Left ventricle myocardium inferior (tissue), 1 donor: Measurements from ENCODE around the gene THUMPD2. TPM values are rescaled to one million over a fixed set of nuclear protein-coding genes. Genes with fewer than 3 reads are reported as not detected.

Source experiments
- DNase-seq: peaks from one replicate; pipeline ENCODE4 v3.0.0-alpha.2; 2020
- H3K27ac ChIP-seq: fragments of 200-600 bp; replicated peaks from 2 replicates; pipeline ENCODE4 v1.8.0; 2021
- H3K27me3 ChIP-seq: fragments of 200-600 bp; 2 replicates; pipeline ENCODE4 v1.8.0; 2021; ENCODE audit warnings: low read depth
- H3K36me3 ChIP-seq: fragments of 200-600 bp; 2 replicates; pipeline ENCODE4 v1.8.0; 2021
- H3K4me1 ChIP-seq: fragments of 200-600 bp; 2 replicates; pipeline ENCODE4 v1.8.0; 2021
- H3K4me3 ChIP-seq: fragments of 200-600 bp; 2 replicates; pipeline ENCODE4 v1.8.0; 2021; ENCODE audit warnings: mild to moderate bottlenecking, moderate library complexity
- H3K9me3 ChIP-seq: fragments of 200-600 bp; replicated peaks from 2 replicates; pipeline ENCODE4 v1.8.0; 2021
- CTCF ChIP-seq: fragments of 200-600 bp; IDR thresholded peaks from 2 replicates; pipeline ENCODE4 v1.8.0; 2021; ENCODE audit warnings: antibody characterized with exemption, mild to moderate bottlenecking, borderline replicate concordance
- intact Hi-C: fragments of 100-400 bp; cut with micrococcal nuclease; formaldehyde crosslinking; loops from one replicate; pipeline ENCODE4 v1.11.0; 2022
- total RNA-seq: library from RNA; stranded (reverse); fragmentation: NEBNext Ultra II Directional; extraction: Animal tissue kit (Norgen Biotek cat#: 25700); gene quantifications from one replicate; pipeline ENCODE4 v1.2.1, GENCODE V29; 2021
- donor health status: DM: no; HTN: yes; CAD: no; lungs with severe emphysema.

Gene THUMPD2
- total RNA-seq, 1 donor from 2014 or later, result 5.9 TPM

DNA sequence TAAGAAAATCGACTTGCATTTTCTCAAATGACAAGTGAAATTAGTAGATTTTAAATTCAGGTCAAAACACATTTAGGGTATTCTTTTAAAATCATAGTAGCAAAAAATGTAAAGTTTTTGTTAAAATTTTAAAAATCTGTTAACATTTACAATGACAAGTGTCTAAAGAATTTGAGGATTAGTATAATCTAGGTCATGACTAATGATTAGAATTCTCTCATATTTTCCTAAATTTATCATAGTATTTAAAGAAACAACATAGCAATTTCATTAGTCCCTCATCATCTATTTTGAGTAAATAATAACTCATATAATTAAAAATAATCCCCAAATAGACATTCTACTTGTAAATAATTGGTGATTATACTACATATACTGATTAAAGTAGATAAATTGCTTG lies 23.6 kb downstream of the THUMPD2 start:
- intact Hi-C loops, result no loop called here
- Histone ChIP-seq H3K27me3 (no peaks in the 10 kb centered on the region), H3K4me1 (no peaks in the 10 kb centered on the region), H3K27ac (no peak overlapping the region), H3K4me3 (no peak overlapping the region), H3K9me3 (no peaks in the 10 kb centered on the region), H3K36me3 (peaks cover 99% of the 10 kb centered on the region)
- no peak for TF ChIP-seq CTCF
- DNase-seq, result no peak

GRCh38 chr2:39743269-39743776 lies 35.7 kb downstream of the THUMPD2 start:
- DNase-seq, result no peak
- Histone ChIP-seq H3K27ac (no peak overlapping the region), H3K9me3 (no peaks in the 10 kb centered on the region), H3K27me3 (no peaks in the 10 kb centered on the region), H3K36me3 (peaks cover 70% of the 10 kb centered on the region), H3K4me1 (no peaks in the 10 kb centered on the region), H3K4me3 (no peak overlapping the region)
- intact Hi-C loops, result no loop called here
- TF ChIP-seq CTCF, result no peak

DNA sequence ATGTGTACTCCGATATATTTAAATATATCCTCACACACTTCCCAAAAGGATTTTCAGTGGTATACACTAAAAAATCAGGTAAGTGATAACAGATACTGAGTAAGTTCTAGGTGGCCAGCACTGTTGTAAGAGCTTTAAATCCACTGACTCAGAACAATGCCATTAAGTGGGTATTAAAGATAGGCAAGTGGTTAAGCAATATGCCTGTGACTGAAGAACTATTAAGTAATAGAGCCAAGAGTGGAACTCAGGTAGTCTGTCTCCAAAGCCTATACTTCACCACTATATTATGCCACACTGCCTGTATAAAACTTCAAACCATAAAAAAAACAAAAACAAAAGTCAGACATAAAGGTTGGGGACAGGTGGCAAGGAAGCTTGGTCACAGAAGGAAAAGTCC lies 37.2 kb downstream of the THUMPD2 start:
- Histone ChIP-seq H3K9me3 (no peaks in the 10 kb centered on the region), H3K36me3 (peaks cover 72% of the 10 kb centered on the region), H3K4me1 (no peaks in the 10 kb centered on the region), H3K4me3 (no peak overlapping the region), H3K27me3 (no peaks in the 10 kb centered on the region), H3K27ac (no peak overlapping the region)
- DNase-seq, result no peak
- intact Hi-C loops, result no loop called here
- no peak for TF ChIP-seq CTCF

GRCh38 chr2:39739386-39739785 lies 39.7 kb downstream of the THUMPD2 start:
- Histone ChIP-seq H3K27me3 (no peaks in the 10 kb centered on the region), H3K4me1 (no peaks in the 10 kb centered on the region), H3K4me3 (no peak overlapping the region), H3K36me3 (peaks cover 80% of the 10 kb centered on the region), H3K9me3 (no peaks in the 10 kb centered on the region), H3K27ac (no peak overlapping the region)
- DNase-seq, result no peak
- intact Hi-C loops, result no loop called here
- TF ChIP-seq CTCF, result no peak

DNA sequence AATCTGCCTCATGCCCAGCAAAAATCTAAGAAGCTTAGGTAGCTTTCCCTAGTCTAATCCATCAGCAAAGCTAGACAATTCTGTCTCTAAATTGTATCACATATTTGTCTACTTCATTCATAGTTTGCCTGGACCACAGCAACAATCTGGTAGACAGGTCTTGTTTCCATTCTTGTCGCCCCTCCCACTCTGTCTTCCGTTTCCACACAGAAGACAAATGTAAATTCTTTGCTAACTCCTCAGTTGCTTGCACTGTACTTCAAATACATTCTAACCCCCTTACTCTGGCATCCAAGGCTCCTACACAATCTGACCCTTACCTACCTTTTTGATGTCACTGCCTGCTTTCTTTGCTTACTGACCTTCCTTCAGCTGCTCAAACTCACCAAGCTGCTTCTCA lies 40.1 kb downstream of the THUMPD2 start:
- H3K4me3 ChIP-seq, result no peak overlapping the region
- TF ChIP-seq CTCF, result no peak
- no peaks in the 10 kb centered on the region for H3K9me3 ChIP-seq
- no peaks in the 10 kb centered on the region for H3K27me3 ChIP-seq
- H3K4me1 ChIP-seq, result no peaks in the 10 kb centered on the region
- H3K27ac ChIP-seq, result no peak overlapping the region
- no peak for DNase-seq
- intact Hi-C loops, result no loop called here
- H3K36me3 ChIP-seq, result peaks cover 80% of the 10 kb centered on the region

DNA sequence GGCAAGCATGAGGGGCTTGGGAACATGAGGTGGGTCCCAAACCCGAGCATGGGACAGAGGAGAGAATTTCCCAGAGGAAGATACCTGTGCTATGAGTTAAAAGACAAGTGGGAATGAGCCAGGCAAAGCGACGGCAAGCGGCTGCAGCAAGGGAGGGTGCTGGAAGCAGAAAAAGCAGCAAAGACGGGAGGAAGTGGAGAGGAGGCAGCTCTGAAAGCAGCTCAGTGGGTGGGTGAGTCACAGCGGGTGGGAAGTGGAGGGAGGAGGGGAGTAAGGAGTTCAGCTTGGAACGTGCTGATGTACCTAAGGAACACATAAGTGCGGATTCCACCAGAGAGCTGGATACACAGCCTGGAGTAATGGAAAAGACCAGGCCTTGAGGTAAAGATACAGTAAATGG lies 41.4 kb downstream of the THUMPD2 start:
- no peak for TF ChIP-seq CTCF
- H3K27me3 ChIP-seq, result no peaks in the 10 kb centered on the region
- intact Hi-C loops, result no loop called here
- no peak overlapping the region for H3K4me3 ChIP-seq
- no peaks in the 10 kb centered on the region for H3K9me3 ChIP-seq
- H3K27ac ChIP-seq, result no peak overlapping the region
- DNase-seq, result no peak
- H3K36me3 ChIP-seq, result peaks cover 79% of the 10 kb centered on the region
- peaks cover 2% of the 10 kb centered on the region for H3K4me1 ChIP-seq
